Stimulated activated naive CD4-positive, alpha-beta T cell treated with Interleukin-2 at 50 U/mL for 16 hours (primary cell): ENCODE measurements around the gene SH3RF2.

Source experiments
- DNase-seq: peaks from one replicate; lab custom pipeline; 2025; lab: John Stamatoyannopoulos, UW

Gene SH3RF2

DNA sequence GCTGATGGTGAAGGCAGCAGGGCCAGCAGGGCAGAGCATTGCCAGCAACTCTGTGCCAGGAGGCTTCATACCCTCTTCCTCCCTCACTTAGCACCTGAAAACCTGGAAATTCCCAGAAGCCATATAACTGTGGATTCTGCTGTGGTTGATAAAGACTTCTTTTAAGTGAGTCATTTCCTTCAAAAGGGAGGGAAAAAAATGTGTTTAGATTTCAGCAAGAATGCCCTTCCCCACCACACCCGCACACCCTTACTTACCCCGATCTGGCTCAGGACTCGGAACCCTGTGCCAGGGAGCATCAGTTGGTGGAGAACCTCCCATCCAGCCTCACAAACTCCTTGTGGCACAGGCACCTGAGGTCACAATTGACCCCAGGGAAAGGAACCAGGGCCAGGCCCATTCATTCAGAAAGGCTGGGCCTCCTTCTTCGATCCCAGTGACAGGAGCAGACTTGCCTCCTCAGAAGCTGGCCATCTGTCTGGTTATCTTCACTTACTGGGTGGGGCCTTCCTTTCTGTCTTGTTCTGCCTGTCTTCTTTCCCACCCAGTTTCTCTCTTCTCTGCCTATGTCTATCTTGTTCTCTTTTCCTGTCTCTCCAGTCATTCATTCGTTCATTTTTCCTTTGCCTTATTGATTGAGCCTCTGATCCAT is 106.4 kb downstream of the SH3RF2 start:
- DNase-seq = no peak

DNA sequence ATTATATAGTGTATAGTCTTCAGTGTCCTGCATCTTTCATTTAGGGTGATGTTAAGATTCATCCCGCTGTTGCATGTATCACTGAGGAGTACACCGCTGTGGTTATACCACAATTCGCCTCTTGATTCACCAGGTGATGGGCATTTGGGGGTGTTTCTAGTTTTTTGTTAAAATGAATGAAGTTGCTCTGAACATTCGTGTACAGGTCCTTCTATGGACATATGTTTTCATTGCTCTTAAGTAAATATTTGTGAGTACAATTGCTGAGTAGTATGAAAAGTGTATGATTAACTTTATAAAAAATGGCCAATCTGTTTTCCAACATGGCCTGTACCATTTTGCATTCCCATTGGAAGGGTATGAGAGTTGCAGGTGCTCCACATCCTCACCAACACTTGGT is 107.3 kb downstream of the SH3RF2 start:
- no peak for DNase-seq

DNA sequence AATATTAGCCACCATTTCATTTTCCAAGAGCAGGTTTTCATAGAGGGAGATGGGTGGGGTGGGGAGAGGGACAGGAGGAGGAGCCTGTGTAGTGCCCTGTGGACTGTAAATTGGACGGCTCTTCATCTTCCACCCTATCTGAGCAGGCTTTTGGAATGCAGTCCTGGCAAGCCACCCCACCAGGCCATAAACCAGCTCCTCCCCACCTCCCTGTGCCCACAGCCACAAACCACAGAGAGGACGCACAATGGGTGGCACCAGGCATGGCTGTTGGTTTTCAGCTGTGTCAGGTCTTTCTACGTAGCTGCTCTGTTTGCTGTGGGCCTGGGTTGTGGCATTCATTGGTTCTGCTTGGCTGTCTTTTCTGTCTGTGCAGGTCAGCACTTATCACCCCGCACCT is 111.0 kb downstream of the SH3RF2 start:
- no peak for DNase-seq

DNA sequence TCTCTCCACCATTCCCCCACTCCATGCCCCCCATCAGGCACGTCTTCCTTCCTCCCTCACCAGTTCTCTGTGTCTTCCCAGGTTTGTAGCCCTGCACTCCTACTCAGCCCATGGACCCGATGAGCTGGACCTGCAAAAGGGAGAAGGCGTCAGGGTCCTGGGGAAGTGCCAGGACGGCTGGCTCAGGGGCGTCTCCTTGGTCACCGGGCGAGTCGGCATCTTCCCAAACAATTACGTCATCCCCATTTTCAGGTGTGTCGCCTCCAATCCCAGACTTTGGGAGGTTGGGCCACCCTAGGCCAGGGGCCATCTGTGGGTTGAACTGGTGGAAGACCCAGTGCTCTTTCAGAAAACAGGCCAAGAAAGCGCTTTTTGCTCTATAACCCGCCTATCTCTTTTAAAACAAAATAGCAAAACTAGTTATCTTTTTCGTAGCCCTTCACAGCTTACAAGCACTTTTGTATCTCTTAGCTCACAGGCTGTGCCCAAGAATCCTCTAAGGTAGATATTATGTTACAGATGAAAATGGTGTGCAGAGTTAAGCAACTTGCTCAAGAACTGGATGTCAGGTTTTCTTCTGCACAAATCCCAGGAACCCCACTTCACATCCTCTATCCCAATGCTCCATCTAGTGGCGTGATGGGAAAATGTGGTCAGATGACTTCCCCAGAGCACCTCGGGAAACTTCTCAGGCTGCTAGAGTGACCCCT is 112.8 kb downstream of the SH3RF2 start:
- no peak for DNase-seq

DNA sequence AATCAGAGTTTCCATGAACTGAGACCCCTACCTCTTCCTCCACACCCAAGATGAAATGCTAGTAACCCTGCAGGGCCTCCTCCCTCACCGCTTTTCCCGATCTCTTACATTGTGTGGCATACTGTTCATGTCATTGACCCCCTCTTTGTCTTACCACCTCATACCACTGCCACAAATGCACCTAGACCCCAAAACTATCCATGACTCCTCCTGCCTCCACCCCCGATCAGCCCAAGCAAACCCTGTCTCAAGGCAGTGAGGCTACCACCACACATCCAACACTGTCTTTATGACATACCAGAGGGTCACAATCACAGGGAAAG is 113.3 kb downstream of the SH3RF2 start:
- no peak for DNase-seq

DNA sequence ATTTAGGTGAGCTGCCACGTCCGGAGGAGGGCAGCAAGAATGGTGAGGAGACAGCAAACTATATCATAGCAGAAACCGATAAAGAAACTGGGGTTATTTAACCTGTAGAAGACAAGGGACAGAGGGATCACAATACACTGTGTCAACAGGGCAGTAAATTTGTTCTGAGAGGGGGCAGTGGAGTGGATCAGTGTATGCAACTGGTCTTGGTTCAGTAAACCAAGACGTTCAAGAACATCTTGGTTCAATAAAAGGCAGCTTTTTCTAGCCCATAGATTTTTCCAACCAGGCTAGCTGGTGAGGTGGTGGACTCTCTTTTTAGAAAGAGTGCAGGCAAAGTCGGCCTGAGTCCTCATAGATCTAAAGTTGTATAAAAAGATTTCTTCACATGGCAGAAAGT is 113.7 kb downstream of the SH3RF2 start:
- no peak for DNase-seq

DNA sequence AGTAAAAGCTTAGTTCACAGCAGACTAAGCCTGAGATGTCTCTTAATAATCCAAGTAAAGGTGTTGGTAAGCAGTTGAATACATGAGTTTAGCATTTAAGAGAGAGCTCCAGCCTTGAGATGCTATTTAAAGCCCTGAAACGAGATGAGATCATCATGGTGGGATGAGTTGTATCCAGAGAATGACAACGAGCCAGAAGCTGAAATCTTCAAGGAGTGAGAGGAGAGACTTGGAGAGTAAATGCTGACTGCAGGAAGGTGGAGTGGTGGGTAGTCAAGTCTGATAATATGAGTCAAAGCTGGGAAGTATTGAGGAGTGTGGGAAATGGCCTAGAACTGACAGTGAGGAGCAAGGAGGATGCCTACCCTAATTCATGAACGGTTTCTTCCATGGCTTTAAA is 115.3 kb downstream of the SH3RF2 start:
- no peak for DNase-seq

DNA sequence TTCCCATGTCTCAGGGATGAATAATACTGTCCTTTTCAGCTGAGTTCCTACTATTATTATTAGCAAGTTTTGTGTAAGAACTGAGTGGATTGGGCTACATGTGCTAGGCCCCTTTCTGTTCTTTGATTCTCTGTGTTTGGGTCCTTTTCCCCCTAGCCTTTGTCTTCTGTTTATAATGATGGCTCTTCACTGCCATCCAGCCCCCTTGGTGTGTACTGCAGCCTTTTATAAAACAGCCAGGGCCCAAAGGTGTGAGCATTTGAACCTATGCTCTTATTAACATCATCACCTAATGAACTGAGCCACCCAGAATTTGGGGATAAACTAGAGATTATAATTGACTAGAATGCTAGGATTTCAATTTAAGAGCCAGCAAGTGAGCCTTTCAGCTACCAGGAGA is 116.4 kb downstream of the SH3RF2 start:
- DNase-seq = no peak

DNA sequence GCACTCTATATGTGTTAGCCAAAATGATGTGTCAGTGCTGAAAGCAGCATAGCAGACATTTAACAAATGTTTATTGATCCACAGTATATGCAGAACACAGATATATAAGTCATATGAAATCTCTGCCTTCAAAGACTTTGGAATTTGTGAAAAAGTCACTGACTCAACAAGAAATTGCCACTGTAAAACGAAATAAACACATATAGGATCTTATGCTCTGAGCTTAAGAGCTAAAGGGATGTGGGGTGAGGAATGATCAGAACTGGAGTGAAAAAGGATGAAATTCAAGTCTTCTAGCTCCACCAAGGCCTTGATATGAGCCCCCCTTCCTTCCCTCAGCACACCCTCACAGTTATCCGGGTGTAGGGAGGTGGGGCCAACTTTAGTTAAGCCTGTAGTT is 119.1 kb downstream of the SH3RF2 start:
- no peak for DNase-seq

DNA sequence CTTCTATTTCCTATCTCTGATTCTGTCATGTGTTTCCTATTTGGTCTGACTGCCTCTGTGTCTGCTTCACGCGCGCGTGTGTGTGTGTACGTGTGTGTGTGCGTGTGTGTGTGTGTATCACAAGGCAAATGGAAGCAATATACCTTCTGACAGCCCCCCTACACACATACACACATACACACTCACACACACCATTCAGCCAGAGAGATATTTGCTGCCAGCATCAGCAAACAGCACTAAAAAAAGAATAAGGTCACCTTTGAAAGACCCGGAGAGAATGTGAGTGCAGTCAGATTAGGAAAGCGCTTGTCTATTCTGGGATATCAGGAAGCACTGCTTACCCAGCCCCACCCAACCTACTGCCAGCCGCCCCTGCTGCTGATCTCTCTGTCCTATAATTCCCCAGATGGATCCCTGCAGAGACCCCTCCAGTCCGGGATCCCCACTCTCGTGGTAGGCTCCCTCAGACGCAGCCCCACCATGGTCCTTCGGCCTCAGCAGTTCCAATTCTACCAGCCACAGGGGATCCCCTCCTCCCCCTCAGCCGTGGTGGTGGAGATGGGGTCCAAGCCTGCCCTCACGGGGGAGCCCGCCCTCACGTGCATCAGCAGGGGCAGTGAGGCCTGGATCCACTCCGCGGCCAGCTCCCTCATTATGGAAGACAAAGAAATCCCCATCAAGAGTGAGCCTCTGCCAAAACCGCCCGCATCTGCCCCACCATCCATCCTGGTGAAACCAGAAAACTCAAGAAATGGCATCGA is 123.3 kb downstream of the SH3RF2 start:
- DNase-seq = no peak

DNA sequence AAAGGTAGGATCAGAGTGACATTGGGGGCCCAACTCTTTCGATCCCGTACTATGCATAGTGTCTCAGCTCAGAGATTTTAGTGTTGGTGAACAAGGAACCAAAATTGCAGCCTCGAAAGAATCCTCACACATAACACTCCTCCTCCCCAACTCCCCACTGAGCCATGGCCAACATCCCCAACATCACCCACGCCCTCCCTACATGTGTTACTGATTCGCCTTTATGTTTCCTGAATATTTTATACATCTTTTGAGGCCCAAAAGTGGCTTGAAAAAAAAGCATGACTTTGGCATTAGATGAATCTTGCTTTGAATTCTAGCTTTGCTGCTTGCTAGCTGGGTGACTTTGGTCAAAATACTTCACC is 123.8 kb downstream of the SH3RF2 start:
- DNase-seq = no peak

DNA sequence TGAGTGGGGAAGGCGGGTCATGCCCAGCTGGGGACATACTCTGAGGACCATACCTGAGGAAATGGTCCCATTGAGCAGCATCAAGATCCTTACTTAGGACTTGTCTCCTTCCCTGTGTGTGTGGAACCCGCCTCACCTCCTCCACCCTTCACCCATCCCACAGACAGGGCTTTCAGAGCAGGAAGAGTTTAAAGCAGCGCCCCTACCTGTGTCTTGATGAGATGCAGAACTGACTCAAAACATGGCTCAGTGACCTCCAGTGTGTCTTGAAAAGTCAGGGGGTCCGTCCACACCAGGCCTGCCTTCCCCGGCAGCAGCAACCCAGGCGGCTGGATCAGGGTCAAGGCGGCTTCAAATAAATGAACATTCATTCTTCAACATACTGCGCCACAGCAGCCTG is 130.6 kb downstream of the SH3RF2 start:
- DNase-seq = no peak

DNA sequence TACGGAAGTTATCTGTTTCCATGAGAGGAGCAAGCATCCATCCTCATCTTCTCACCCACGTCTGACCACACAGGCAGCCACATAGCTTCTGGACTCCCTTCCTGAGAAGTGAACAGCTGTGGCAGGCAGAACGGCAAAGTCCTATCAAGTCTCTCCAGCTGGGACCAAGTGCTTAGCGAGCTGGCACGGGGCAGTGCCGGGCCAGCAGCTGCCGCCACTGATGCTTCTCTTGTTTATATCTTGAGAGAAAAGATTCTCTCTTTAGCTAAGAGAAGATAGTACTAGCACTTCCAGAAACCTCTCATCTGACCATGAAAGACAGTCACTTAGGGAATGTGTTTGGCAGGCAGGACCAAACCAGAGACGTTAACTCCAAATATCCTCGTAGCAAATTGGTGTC is 131.8 kb downstream of the SH3RF2 start:
- no peak for DNase-seq

DNA sequence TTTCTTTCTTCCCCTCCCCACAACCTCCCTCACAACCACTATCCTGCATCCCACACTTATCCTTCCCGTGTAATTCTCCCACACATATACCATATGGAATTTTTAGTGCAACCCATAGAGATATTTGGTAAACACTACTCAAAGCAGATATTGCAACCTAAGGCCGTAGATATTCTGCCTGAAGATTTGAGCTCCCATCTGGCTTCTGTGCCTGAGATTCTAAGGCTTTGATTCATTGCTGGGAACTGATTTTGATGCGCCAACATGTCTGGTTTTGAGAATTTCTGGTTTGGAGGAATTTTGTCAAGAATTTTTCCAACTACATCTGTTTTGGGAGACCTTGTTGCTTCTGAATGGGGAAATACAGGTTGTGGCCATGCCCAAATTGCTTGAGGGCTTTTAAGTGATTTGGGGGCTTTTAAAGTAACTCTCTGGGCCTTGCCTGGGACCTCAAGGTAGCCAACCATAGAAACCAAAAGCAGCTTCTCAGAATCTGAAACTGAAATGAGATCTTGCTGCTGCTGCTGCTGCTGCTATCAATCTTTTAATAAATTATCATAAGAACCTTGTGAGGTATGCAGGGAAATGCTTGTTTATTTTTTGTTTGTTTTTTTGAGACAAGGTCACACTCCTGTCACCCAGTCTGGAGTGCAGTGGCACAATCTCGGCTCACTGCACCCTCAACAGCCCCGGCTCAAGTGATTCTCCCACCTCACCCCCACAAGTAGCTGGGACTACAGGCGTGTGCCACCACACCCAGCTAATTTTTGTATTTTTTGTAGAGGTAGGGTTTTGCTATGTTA is 132.8 kb downstream of the SH3RF2 start:
- DNase-seq = no peak

DNA sequence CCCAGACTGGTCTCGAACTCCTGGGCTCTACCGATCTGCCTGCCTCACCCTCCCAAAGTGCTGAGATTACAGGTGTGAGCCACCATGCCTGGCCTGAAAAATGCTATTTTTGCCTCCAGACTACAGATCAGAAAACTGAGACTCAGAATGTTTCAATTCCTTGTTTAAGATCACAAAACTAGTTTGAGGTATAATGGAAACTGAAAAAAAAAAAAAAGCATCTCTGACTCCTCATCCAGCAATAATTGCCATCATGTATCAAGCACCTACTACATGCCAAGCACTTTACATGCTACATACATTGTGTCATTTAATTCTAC is 133.4 kb downstream of the SH3RF2 start:
- DNase-seq = no peak

DNA sequence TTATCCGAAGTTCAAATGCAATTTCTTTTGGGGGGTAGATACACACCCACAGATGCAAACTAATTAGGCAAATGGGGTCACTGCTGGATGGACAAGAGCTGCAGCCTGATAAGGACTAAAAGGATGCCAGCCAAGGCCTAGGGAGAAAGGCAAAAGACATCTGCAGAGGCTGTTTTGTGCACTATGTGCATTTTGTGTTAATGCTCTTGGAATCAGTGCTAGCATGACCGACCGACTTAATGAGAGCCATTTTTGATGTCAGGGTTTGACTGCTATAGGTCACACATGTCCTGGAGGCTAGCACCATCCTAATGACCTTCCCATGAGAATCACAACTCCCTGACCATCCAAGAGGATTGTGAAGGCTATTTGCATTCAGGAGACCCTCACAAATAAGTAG is 134.4 kb downstream of the SH3RF2 start:
- no peak for DNase-seq

DNA sequence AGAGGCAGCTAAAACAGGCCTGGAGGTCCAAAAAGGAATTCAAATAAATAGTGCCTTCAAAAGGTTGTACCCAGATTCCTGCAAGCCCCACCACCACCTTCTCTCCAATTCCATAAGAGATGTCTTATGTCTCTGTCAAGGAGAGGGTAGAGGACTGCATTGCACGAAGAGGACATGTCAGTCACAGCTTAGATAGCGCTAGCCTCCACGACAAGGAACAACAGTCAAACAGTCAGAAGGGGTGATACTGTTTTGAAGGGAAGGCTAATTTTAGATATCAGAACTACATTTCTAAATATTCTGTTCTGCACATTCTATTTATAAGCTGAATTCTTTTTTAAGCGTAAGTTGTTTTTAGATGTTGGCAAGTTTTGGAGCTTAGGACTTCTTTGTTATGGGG is 134.8 kb downstream of the SH3RF2 start:
- no peak for DNase-seq

DNA sequence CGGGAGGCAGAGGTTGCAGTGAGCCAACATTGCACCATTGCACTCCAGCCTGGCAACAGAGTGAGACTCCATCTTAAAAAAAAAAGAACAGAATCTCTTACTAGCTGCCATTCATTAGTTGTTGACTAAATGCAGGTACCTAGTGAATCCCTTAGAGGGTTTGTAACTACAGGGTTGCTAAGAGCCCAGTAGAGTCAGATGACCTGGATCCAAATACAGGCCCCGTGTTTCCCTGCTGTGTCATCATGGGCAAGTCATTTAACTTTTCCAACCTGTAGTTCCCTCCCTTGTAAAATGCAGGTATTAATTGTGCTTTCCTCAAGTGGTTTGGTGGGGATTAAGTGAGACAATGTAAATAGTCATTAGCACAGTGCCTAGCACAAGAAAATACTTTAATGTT is 136.2 kb downstream of the SH3RF2 start:
- DNase-seq = no peak

DNA sequence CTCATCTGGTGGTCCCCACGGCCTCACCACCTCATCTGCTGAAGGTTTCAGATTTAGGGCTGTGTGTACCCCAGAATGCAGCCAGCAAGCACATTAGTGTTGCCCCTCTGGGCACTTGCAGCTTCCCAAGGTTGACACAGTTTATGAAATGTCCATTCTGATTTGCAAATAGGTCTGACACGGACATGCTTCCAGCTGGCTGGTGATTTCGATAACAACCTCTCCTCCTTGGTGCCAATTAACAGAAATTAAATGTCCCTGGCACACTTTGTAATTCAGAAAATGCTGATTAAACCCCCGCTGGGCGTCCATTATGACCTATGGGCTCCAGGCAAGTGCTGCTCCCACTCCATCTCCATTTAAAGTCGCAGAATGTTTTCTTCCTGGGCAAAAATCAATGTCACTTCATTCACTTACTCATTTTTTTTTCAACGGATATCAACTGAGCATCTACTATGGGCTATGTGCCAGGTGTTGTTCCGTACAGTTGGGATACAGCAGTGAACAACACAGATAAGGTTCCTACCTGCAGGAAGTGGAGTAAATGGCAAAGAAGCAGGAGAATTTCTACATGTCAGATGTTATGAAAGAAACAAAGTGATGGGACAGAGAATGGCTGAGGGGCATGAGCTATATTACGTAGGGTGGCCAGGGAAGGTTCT is 137.0 kb downstream of the SH3RF2 start:
- DNase-seq = no peak

DNA sequence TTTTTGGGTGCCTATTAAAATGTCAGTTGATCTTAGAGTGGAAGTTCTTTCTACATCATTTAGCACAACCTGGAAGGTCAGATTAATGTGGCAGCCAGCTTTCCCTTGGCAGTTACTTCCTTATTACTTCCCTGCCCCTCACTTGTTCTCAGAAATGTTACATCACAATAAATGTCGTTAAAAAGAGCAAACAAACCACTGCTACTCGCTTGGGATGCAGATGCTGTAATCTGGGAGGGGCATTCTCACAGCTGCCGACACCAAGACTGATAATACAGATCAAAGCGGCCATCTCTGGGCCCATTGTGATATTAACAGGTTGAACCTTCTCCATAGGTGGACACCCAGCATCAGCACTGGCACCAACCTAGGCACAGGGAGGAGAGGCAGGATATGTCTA is 139.7 kb downstream of the SH3RF2 start:
- DNase-seq = no peak

DNA sequence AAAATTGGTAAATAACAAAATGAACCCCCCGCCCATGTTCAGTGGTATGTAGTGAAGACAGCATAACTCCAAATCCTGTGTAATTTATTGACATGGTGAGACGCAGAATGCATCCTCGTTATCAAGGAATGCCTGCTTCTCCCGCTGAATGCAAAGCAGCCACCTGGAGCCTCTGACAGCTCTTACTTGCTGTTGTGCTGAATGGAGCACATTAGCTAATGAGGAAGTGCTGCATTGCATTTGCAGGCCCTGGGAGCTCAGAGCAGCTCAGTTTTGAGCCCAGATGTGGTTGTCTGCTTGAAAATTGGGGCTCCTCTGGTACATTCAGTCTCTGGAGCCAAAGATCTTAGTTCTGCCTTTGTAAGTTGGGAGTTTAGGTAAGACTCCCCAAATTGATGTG is 140.1 kb downstream of the SH3RF2 start:
- DNase-seq = no peak

DNA sequence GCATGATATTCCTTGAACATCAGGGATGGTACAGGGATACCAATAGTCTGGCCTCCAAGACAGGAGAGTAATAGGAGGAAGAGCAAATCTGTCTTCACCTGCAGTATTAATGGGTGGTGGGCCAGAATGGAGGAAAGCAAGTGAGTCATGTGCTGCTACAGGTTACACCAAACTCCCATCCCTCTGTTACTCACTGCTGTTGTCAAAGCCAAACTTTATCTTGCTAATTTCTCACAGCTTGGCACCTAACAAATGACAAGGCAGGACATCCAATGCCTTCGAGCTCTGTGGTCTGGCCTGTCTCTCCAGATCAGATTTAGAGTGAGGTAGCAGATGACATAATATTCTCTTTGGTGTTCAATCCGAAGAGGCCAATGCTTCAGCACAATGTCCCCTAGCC is 142.2 kb downstream of the SH3RF2 start:
- DNase-seq = no peak
